ENCODE measurements around the gene ADAM10. TPM values are rescaled to one million over a fixed set of nuclear protein-coding genes. Genes with fewer than 3 reads are reported as not detected.

Gene ADAM10
- total and polyA plus RNA-seq, 2 of the 8 experiments (the other 6 are each of a cell fraction or from before 2014, with no cell fraction given): 46.5 to 163 TPM

GRCh38 chr15:58628206-58628947, 121.1 kb downstream of the ADAM10 start:
- CTCF ChIA-PET (ENCODE audit: partially characterized antibody): interaction anchor here (0.6 kb wide), 1 partner anchor 127 kb away, joined by 4 read pairs; no protein-coding TSS in a partner anchor
- Histone ChIP-seq H3K27ac (ENCODE audit: low read depth, low read length) (no peak overlapping the region), H2BK15ac (ENCODE audit: low read length) (no peak overlapping the region), H3K14ac (ENCODE audit: insufficient read length) (no peak overlapping the region), H2AFZ (ENCODE audit: low read length) (no peak overlapping the region), H2BK12ac (ENCODE audit: low read depth, low read length) (no peak overlapping the region), H2BK20ac (ENCODE audit: low read length) (no peak overlapping the region), H3K23me2 (ENCODE audit: low read depth, low read length) (no peaks in the 10 kb centered on the region), H3K27me3 (replicated peaks in 1 of 4; ENCODE audit: control insufficient read depth in 3 of 4, extremely low read depth in 1 of 4, insufficient read depth in 3 of 4, low read length in 3 of 4) (no peaks in the 10 kb centered on the region), H2BK120ac (replicated peaks; ENCODE audit: low read depth, low read length) (no peak overlapping the region), H3K4ac (replicated peaks; ENCODE audit: insufficient read length, low read depth, low read length) (no peak overlapping the region), H4K20me1 (replicated peaks in 1 of 2; ENCODE audit: control insufficient read depth in 1 of 2, insufficient read depth in 2 of 2, low read length in 2 of 2) (no peaks in the 10 kb centered on the region), H3K4me2 (ENCODE audit: insufficient read depth in 1 of 2, low read depth in 2 of 2, low read length in 2 of 2) (no peak overlapping the region), H3K36me3 (ENCODE audit: control insufficient read depth in 2 of 4, insufficient read depth in 4 of 4, low read length in 3 of 4) (peaks cover 0 to 12% (median 4%) of the 10 kb centered on the region in 4 experiments; a peak in 4 of 8 replicates), H3K9me3 (ENCODE audit: insufficient read depth in 2 of 2, low read depth in 1 of 2, low read length in 1 of 2) (no peaks in the 10 kb centered on the region; a peak in 1 of 4 replicates), H3K18ac (ENCODE audit: extremely low read depth, low read length) (no peak overlapping the region), H3K23ac (ENCODE audit: insufficient read length) (no peak overlapping the region), H3K4me1 (replicated peaks in 1 of 4; ENCODE audit: control insufficient read depth in 3 of 4, insufficient read depth in 4 of 4, low read length in 3 of 4) (no peaks in the 10 kb centered on the region), H3K79me1 (ENCODE audit: low read depth, low read length) (no peaks in the 10 kb centered on the region), H4K5ac (ENCODE audit: insufficient read length, low read depth, low read length) (no peak overlapping the region), H2BK5ac (ENCODE audit: low read depth, low read length) (no peak overlapping the region), H2AK5ac (ENCODE audit: low read depth, low read length) (no peak overlapping the region), H3K4me3 (ENCODE audit: extremely low read depth in 1 of 4, insufficient read depth in 2 of 4, low read depth in 3 of 4, low read length in 4 of 4) (no peak overlapping the region), H3K9ac (replicated peaks in 1 of 4; ENCODE audit: extremely low read depth in 1 of 4, low read depth in 3 of 4, low read length in 3 of 4) (no peak overlapping the region), H4K8ac (ENCODE audit: extremely low read depth, insufficient read depth, low read length) (no peak overlapping the region), H4K91ac (replicated peaks; ENCODE audit: insufficient read length, low read length) (no peak overlapping the region), H3K56ac (replicated peaks; ENCODE audit: insufficient read length, low read depth, low read length) (no peak overlapping the region), H3K79me2 (ENCODE audit: control insufficient read depth in 1 of 2, insufficient read depth in 2 of 2, low read length in 2 of 2) (no peaks in the 10 kb centered on the region)
- WGBS, 2 experiments (ENCODE audit: extremely low coverage in 1 of 2, insufficient coverage in 1 of 2, insufficient read length in 1 of 2, insufficient replicate concordance in 2 of 2, low coverage in 1 of 2, low lambda C conversion rate in 2 of 2, missing lambda C conversion rate in 1 of 2): 86% methylated on average over 3 of the region's 3 CpGs; no CpG with 5 or more reads in 1 of the 2 experiments
- POLR2A ChIA-PET (ENCODE audit: partially characterized antibody): no interaction called here
- DNase-seq (ENCODE audit: low read depth in 1 of 2, low spot score in 2 of 2) (no peak), FAIRE-seq (no peak)
- TF ChIP-seq MAFK (IDR thresholded peaks at IDR 0.05; ENCODE audit: low read depth, low read length) (no peak), NRF1 (IDR thresholded peaks at IDR 0.05; ENCODE audit: low read depth, low read length) (no peak), SIN3A (conservative IDR thresholded peaks at IDR 0.05 in 1 of 2, IDR thresholded peaks at IDR 0.05 in 1 of 2; ENCODE audit: low read depth in 1 of 2, low read length in 2 of 2) (no peak), SP4 (IDR thresholded peaks at IDR 0.05; ENCODE audit: low read length) (no peak), RAD21 (IDR thresholded peaks at IDR 0.05 in 1 of 2, conservative IDR thresholded peaks at IDR 0.05 in 1 of 2; ENCODE audit: low read depth in 2 of 2, low read length in 2 of 2) (no peak), SIX5 (IDR thresholded peaks at IDR 0.05; ENCODE audit: low read depth, low read length) (no peak), RXRA (IDR thresholded peaks at IDR 0.05; ENCODE audit: insufficient read depth, low read depth, low read length) (no peak), NANOG (IDR thresholded peaks at IDR 0.05; ENCODE audit: insufficient read depth, low read depth, low read length, poor library complexity, severe bottlenecking) (no peak), RBBP5 (IDR thresholded peaks at IDR 0.05; ENCODE audit: borderline replicate concordance, low read depth, low read length) (no peak), FOSL1 (IDR thresholded peaks at IDR 0.05; ENCODE audit: insufficient read depth, low read depth, low read length) (no peak), RFX5 (IDR thresholded peaks at IDR 0.05; ENCODE audit: borderline replicate concordance, low read depth, low read length) (no peak), EZH2 (IDR thresholded peaks at IDR 0.05; ENCODE audit: low read depth, low read length, severe bottlenecking) (no peak), SIRT6 (IDR thresholded peaks at IDR 0.05; ENCODE audit: low read length) (no peak)

Measured in H1 (cell line).